GM19193 (cell line): Measurements from ENCODE around the gene NETO1.

Experiments
- POLR2A ChIP-seq: IDR thresholded peaks from 4 replicates; pipeline ENCODE4 v1.6.1; 2011; ENCODE audit not compliant: insufficient read depth, insufficient read length; ENCODE audit errors: extremely low read depth

NETO1 gene

GRCh38 chr18:72867746-72868584 lies at the start of gene NETO1:
Gene NETO1, minus strand, starts transcription at chr18:72867987. Its CDS starts 696 bp downstream, at chr18:72867291.
- no peak for TF ChIP-seq POLR2A

- no peak for TF ChIP-seq POLR2A
These were observed 42.3 kb upstream of the NETO1 start for GRCh38 chr18:72910045-72910444.

- TF ChIP-seq POLR2A, result no peak
These were observed 40.4 kb upstream of the NETO1 start for GRCh38 chr18:72908181-72908580.

- TF ChIP-seq POLR2A, result no peak
These were observed 35.2 kb upstream of the NETO1 start for GRCh38 chr18:72903033-72903432.

- no peak for TF ChIP-seq POLR2A
These were observed 31.6 kb upstream of the NETO1 start for GRCh38 chr18:72899338-72899737.

GRCh38 chr18:72898870-72899269 lies 31.1 kb upstream of the NETO1 start:
- TF ChIP-seq POLR2A, result no peak

- no peak for TF ChIP-seq POLR2A
These were observed 27.8 kb upstream of the NETO1 start for GRCh38 chr18:72895548-72895947.

- TF ChIP-seq POLR2A, result no peak
These were observed 10.8 kb upstream of the NETO1 start for GRCh38 chr18:72878561-72878960.

- TF ChIP-seq POLR2A, result no peak
These were observed 10.4 kb upstream of the NETO1 start for GRCh38 chr18:72878143-72878542.

- no peak for TF ChIP-seq POLR2A
These were observed 3.3 kb upstream of the NETO1 start for GRCh38 chr18:72871091-72871490.

- TF ChIP-seq POLR2A, result no peak
These were observed 1.7 kb upstream of the NETO1 start for GRCh38 chr18:72869226-72870185.

GRCh38 chr18:72868585-72869225 lies 918 bp upstream of the NETO1 start:
- TF ChIP-seq POLR2A, result no peak

- TF ChIP-seq POLR2A, result no peak
These were observed 664 bp downstream of the NETO1 start for GRCh38 chr18:72866901-72867745.

GRCh38 chr18:72866442-72866900 lies 1.3 kb downstream of the NETO1 start:
- no peak for TF ChIP-seq POLR2A
